SIG-M5 (cell line): ENCODE data around the gene UBE2Q2.
A peak's percentile ranks its signal among the peaks of the same experiment; 100 is the strongest.

ENCODE experiments used
- DNase-seq: peaks from one replicate; lab custom pipeline; 2025; lab: John Stamatoyannopoulos, UW

The UBE2Q2 gene

GRCh38 chr15:75923756-75924155 lies 80.5 kb downstream of the UBE2Q2 start:
- DNase-seq = no peak

GRCh38 chr15:75924576-75924975 lies 81.3 kb downstream of the UBE2Q2 start:
- DNase-seq = no peak

GRCh38 chr15:75925440-75925839 lies 82.2 kb downstream of the UBE2Q2 start:
- DNase-seq = no peak

- no peak for DNase-seq
Observed at GRCh38 chr15:75926931-75927330, 83.7 kb downstream of the UBE2Q2 start.

- no peak for DNase-seq
Observed at GRCh38 chr15:75927601-75928000, 84.4 kb downstream of the UBE2Q2 start.

GRCh38 chr15:75928680-75929608 lies 85.7 kb downstream of the UBE2Q2 start:
- DNase-seq = no peak

GRCh38 chr15:75929799-75930565 lies 86.7 kb downstream of the UBE2Q2 start:
- DNase-seq = no peak

- DNase-seq = no peak
Observed at GRCh38 chr15:75930866-75931265, 87.6 kb downstream of the UBE2Q2 start.

GRCh38 chr15:75942464-75942863 lies 99.2 kb downstream of the UBE2Q2 start:
- DNase-seq = no peak

GRCh38 chr15:75943246-75943645 lies 100.0 kb downstream of the UBE2Q2 start:
- no peak for DNase-seq

- no peak for DNase-seq
Observed at GRCh38 chr15:75943713-75944215, 100.5 kb downstream of the UBE2Q2 start.

GRCh38 chr15:75945953-75946352 lies 102.7 kb downstream of the UBE2Q2 start:
- DNase-seq = peak; percentile 25

GRCh38 chr15:75947092-75947491 lies 103.8 kb downstream of the UBE2Q2 start:
- DNase-seq = no peak

GRCh38 chr15:75948761-75949296 lies 105.6 kb downstream of the UBE2Q2 start:
- DNase-seq = no peak
